GM12873 (cell line): ENCODE results near the gene PRCP.

Experiments
- TF ChIP-seq, protein P1 (sequence below): IDR thresholded peaks from 2 replicates; pipeline ENCODE4 v1.5.1; 2012; ENCODE audit warnings: low read depth, mild to moderate bottlenecking, moderate library complexity, low read length, control low read depth; ENCODE audit not compliant: insufficient read depth; ENCODE audit errors: missing control alignments

PRCP gene

DNA sequence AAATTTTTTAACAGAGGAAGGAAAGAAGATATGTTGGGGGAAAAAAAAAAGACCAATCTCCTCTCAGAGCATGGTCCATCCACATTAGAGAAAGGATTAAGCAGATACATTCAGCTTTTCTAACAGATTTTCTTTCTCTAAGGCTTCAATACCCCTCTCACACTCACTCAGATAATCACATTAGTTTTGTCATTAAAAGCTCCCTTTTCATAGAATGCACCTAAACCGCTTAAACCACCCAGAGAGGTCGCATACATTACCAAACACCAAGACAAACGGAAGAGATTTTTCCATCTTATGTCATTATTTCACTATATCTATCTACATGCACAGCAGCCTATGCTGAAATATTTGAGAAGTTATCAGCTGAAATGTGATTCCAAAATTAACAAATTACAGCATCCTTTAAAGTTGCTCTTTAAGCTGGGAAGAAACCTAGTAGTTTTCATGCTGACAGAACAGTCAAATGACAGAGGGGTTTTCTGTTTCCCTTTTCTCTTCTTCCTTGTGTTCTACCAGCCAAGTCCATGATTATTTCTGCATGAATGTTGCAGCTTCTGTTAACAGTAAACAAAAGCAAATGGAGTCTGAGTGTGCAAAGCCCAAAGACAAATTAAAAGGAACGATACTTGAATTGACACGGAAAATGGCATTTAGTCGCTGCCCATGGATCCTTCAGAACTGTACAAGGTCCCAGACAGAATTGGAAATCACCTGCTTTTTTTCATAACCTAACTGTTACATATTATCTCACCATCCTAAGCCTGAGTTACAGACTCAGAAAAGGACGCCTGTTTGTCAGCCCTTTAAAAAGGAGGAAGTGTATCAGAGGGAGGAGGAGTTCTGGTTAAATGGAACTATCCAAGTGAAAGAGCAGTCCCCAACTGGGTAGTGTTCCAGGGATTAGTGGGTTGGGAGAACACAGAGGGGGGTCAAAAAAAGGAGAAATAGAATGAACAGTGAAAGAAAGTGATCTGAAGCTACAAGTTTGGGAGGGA, 54.6 kb downstream of the PRCP start:
- TF ChIP-seq, protein P1, sequence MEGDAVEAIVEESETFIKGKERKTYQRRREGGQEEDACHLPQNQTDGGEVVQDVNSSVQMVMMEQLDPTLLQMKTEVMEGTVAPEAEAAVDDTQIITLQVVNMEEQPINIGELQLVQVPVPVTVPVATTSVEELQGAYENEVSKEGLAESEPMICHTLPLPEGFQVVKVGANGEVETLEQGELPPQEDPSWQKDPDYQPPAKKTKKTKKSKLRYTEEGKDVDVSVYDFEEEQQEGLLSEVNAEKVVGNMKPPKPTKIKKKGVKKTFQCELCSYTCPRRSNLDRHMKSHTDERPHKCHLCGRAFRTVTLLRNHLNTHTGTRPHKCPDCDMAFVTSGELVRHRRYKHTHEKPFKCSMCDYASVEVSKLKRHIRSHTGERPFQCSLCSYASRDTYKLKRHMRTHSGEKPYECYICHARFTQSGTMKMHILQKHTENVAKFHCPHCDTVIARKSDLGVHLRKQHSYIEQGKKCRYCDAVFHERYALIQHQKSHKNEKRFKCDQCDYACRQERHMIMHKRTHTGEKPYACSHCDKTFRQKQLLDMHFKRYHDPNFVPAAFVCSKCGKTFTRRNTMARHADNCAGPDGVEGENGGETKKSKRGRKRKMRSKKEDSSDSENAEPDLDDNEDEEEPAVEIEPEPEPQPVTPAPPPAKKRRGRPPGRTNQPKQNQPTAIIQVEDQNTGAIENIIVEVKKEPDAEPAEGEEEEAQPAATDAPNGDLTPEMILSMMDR, result no peak

DNA sequence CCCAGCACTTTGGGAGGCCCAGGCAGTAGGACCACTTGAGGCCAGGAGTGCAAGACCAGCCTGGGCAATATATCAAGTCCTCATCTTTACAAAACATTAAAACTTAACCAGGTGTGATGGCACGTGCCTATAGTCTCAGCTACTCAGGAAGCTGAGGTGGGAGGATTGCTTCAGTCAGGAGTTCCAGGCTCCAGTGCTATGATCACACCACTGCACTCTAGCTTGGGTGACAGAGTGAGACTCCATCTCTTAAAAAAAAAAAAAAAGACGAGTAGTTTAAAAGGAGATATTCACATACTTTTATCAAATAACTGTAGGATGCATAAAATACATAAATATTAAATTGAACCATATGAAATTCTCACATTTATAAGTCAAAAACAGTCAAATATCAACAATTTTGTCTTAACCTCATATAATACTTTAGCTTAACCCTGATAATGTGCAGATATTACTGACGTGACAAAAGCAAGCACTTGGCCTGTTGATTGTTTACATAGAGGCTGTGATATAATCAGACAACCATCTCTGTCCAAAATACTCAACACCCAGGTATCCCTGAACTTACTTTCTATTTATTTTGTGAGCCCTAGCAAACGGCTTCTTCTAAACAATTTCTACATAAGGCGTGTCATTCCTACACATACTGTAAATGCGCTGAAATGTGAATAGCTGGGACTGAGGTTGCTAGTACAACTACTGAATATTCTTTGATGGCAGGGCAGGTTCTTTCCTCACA, 57.0 kb downstream of the PRCP start:
- TF ChIP-seq, protein P1, result no peak

DNA sequence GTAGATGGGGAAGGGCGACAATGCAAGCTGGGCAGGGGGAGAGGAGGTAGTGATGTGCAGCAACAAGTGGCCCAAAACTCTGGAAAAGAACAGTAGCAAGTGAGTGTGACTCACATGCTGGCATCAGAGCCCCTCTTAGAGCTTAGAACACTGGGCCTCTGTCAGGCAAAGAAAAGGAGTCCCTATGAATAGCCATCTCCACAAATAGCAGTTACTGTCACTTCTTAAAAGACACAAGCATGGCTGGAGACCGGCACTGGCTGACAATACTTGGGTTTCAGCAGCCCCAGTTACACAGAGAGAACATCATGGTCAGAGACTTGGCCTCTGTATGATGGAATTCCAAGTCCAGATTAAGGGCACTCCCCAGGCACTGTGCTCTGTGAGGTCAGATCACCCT, 58.2 kb downstream of the PRCP start:
- TF ChIP-seq, protein P1, result no peak

DNA sequence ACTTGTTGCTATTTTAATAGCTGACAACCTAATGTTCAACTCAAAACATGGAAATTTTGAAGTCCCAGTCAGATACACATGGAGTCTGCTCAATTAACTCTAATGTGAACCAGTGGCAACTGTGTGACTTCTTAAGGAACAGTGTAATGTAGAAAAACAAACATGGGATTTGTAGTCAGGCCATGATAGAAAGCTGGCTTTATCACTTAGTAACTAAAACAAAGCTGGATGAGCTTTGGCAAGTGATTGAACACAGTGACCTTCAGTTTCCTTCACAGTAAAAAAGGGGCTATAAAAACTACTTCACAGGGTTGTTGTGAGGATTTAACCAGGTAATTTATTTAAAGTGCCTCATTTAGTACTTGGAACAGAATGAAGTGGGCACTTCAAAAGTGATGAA, 62.6 kb downstream of the PRCP start:
- TF ChIP-seq, protein P1, result no peak

DNA sequence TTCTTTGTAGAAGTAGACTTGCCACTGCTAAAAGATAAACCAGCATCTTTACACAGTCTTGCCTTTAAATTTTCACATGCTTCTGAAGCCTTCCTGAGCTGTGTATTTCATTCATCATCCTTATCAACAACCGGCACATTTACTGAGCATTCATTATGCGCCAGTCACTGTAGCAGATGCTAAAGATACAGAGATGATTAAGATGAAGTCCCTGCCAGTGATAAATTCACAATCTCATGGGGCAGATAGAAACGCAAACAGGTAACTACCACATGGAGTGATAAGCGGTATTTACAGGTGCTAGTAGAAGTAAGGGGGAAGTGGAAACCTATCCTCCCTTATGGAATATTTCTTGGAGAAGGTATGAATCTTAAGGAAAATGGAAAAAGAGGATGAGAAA, 67.2 kb downstream of the PRCP start:
- TF ChIP-seq, protein P1, result no peak

DNA sequence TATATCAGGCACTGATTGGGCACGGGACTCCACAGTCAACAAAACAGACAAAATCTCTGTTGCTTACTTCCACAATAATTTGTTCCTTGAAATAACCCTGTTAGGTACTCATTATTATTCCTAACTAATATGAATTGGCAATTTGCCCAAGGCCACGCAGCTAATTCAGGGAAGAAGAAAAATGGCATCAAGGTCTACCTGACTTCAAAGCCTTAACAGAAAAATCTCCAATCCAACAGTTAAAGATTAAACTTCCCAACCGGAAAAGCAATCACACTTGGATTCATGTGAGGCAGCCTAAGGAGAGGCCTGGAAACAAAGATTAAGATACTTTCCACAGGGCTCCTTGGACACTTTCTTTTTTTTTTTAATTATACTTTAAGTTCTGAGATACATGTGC, 68.9 kb downstream of the PRCP start:
- TF ChIP-seq, protein P1, result no peak

DNA sequence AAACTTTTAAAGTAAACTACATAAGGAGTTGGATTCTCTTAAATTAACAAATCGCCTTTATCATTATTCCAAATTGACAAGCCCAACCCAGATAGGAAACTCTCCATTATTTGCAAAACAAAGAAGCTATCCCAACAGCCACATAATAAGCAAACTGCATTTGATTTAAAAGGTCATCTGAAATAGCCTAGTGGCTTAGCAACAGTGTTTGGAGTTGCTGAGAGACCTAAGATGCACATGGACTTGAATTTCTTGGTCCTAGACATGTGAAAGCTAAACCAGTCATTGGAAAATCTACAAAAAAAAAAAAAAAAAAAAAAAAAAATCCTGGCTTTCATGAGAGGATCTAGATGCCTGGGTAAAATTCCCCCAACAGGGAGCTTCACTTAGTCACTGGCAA, 69.5 kb downstream of the PRCP start:
- TF ChIP-seq, protein P1, result no peak
